Cardiac muscle cell (in vitro differentiated cells and primary cell): ENCODE data around the gene CNOT8. TPM values are rescaled to one million over a fixed set of nuclear protein-coding genes. Genes with fewer than 3 reads are reported as not detected.
"Not testable (repeated sequence)": the region's sequence is repeated elsewhere in the genome, so short reads cannot be mapped to it uniquely, and the experiment has no call there.

Experiments
- DNase-seq, 2 donors: peaks; one replicate each; pipeline versions ENCODE4 v3.0.0 to v3.0.0-alpha.2; 2010 to 2017; ENCODE audit warnings: low read depth in 1 of 2, low spot score in 1 of 2
- H3K27ac ChIP-seq: fragments of 200-600 bp; sonication (generic); 2 replicates; pipeline ENCODE4 v1.5.1; 2016
- H3K27me3 ChIP-seq: fragments of 200-600 bp; sonication (generic); 2 replicates; pipeline ENCODE4 v1.6.0; 2016; ENCODE audit warnings: control low read depth
- H3K36me3 ChIP-seq: fragments of 200-600 bp; sonication (generic); 2 replicates; pipeline ENCODE4 v1.5.1; 2016; ENCODE audit warnings: control low read depth
- H3K4me1 ChIP-seq: fragments of 200-600 bp; sonication (generic); 2 replicates; pipeline ENCODE4 v1.8.1; 2017; ENCODE audit warnings: low read depth, mild to moderate bottlenecking, mixed run types
- H3K4me3 ChIP-seq: fragments of 200-600 bp; sonication (generic); 2 replicates; pipeline ENCODE4 v1.5.1; 2016; ENCODE audit warnings: mild to moderate bottlenecking
- H3K9me3 ChIP-seq: fragments of 200-600 bp; sonication (generic); 2 replicates; pipeline ENCODE4 v1.5.1; 2017; ENCODE audit warnings: low read depth, mild to moderate bottlenecking, control low read depth
- CTCF ChIP-seq: IDR thresholded peaks from 2 replicates; pipeline ENCODE4 v1.5.1; 2012; ENCODE audit warnings: low read depth, mild to moderate bottlenecking, low read length
- polyA plus RNA-seq: library from polyadenylated mRNA; unstranded; fragments of >200 nt; fragmentation: Nextera tagmentation; extraction: Ambion mirVana; gene quantifications from 2 replicates; pipeline ENCODE4 v1.2.1, GENCODE V29; 2016
- total RNA-seq: library from RNA; depleted of rRNA; stranded (reverse); fragments of >200 nt; gene quantifications from 2 replicates; pipeline ENCODE4 v1.2.3, GENCODE V29; 2016

Gene CNOT8
- total and polyA plus RNA-seq, 2 experiments from 2014 or later = 37.2 to 45.2 TPM

GRCh38 chr5:154819546-154819945, 38.9 kb upstream of the CNOT8 start:
- H3K4me1 ChIP-seq = no peaks in the 10 kb centered on the region
- TF ChIP-seq CTCF = no peak
- no peak overlapping the region for H3K27ac ChIP-seq
- H3K36me3 ChIP-seq = peaks cover 26% of the 10 kb centered on the region
- no peaks in the 10 kb centered on the region for H3K9me3 ChIP-seq
- H3K27me3 ChIP-seq = no peaks in the 10 kb centered on the region
- no peak for DNase-seq
- H3K4me3 ChIP-seq = no peak overlapping the region

- TF ChIP-seq CTCF = no peak
- H3K27ac ChIP-seq = no peak overlapping the region
- H3K4me3 ChIP-seq = no peak overlapping the region
- no peak for DNase-seq
- H3K4me1 ChIP-seq = no peaks in the 10 kb centered on the region
- H3K9me3 ChIP-seq = no peaks in the 10 kb centered on the region
- H3K36me3 ChIP-seq = peaks cover 26% of the 10 kb centered on the region
- no peaks in the 10 kb centered on the region for H3K27me3 ChIP-seq
These were observed 38.0 kb upstream of the CNOT8 start for GRCh38 chr5:154820383-154820782.

- DNase-seq, H3K27me3 ChIP-seq, H3K4me3 ChIP-seq, H3K4me1 ChIP-seq, H3K9me3 ChIP-seq, H3K27ac ChIP-seq: not testable (repeated sequence)
- H3K36me3 ChIP-seq = peaks cover 29% of the 10 kb centered on the region
These were observed 35.5 kb upstream of the CNOT8 start for GRCh38 chr5:154822896-154823295.

GRCh38 chr5:154823605-154824004, 34.8 kb upstream of the CNOT8 start:
- H3K27me3 ChIP-seq = no peaks in the 10 kb centered on the region
- no peak overlapping the region for H3K27ac ChIP-seq
- peaks cover 25% of the 10 kb centered on the region for H3K36me3 ChIP-seq
- no peaks in the 10 kb centered on the region for H3K9me3 ChIP-seq
- no peak for TF ChIP-seq CTCF
- no peak for DNase-seq
- no peak overlapping the region for H3K4me3 ChIP-seq
- H3K4me1 ChIP-seq = no peaks in the 10 kb centered on the region

- DNase-seq = no peak
- H3K4me1 ChIP-seq = no peaks in the 10 kb centered on the region
- no peaks in the 10 kb centered on the region for H3K9me3 ChIP-seq
- no peak overlapping the region for H3K4me3 ChIP-seq
- TF ChIP-seq CTCF = no peak
- H3K36me3 ChIP-seq = peaks cover 24% of the 10 kb centered on the region
- no peak overlapping the region for H3K27ac ChIP-seq
- no peaks in the 10 kb centered on the region for H3K27me3 ChIP-seq
These were observed 34.4 kb upstream of the CNOT8 start for GRCh38 chr5:154824070-154824469.

GRCh38 chr5:154829181-154829588, 29.2 kb upstream of the CNOT8 start:
- Histone ChIP-seq H3K27ac (peak overlapping the region; percentile 54), H3K4me3 (no peak overlapping the region), H3K9me3 (no peaks in the 10 kb centered on the region), H3K27me3 (no peaks in the 10 kb centered on the region), H3K36me3 (peaks cover 11% of the 10 kb centered on the region), H3K4me1 (no peaks in the 10 kb centered on the region)
- no peak for DNase-seq
- no peak for TF ChIP-seq CTCF
